Suprapubic skin (tissue), 4 donors: Measurements from ENCODE around the gene SPECC1. TPM values are rescaled to one million over a fixed set of nuclear protein-coding genes. Genes with fewer than 3 reads are reported as not detected.
"Not testable (repeated sequence)": the region's sequence is repeated elsewhere in the genome, so short reads cannot be mapped to it uniquely, and the experiment has no call there.

Experiments used
- DNase-seq, 2 donors: peaks; one replicate each; pipeline ENCODE4 v3.0.0-alpha.2; 2019; ENCODE audit warnings: low spot score in 2 of 2
- H3K27ac ChIP-seq: fragments of 200-600 bp; sonication (generic); one replicate; pipeline ENCODE4 v1.5.1; 2019
- H3K27me3 ChIP-seq: fragments of 200-600 bp; sonication (generic); one replicate; pipeline ENCODE4 v1.5.1; 2019
- H3K36me3 ChIP-seq: fragments of 200-600 bp; sonication (generic); one replicate; pipeline ENCODE4 v1.5.1; 2019
- H3K4me1 ChIP-seq: fragments of 200-600 bp; sonication (generic); one replicate; pipeline ENCODE4 v1.5.1; 2019
- H3K4me3 ChIP-seq: fragments of 200-600 bp; sonication (generic); one replicate; pipeline ENCODE4 v1.5.1; 2019; ENCODE audit warnings: mild to moderate bottlenecking
- H3K9me3 ChIP-seq: fragments of 200-600 bp; sonication (generic); one replicate; pipeline ENCODE4 v1.5.1; 2019
- EP300 ChIP-seq: sonication (generic); formaldehyde crosslinking; IDR thresholded peaks from one replicate; pipeline ENCODE4 v1.6.1; 2017; ENCODE audit warnings: antibody characterized with exemption
- POLR2A ChIP-seq, 2 donors: fragments of 450-650 bp; IDR thresholded peaks; one replicate each; pipeline ENCODE4 v1.6.1; 2017; ENCODE audit warnings: antibody characterized with exemption in 2 of 2, mild to moderate bottlenecking in 2 of 2, moderate library complexity in 2 of 2
- POLR2AphosphoS5 ChIP-seq, 3 donors: sonication (generic); formaldehyde crosslinking; IDR thresholded peaks; one replicate each; pipeline ENCODE4 v1.6.1; 2017; ENCODE audit warnings: antibody characterized with exemption in 3 of 3
- WGBS: methylation state at CpG from one replicate; pipeline ENCODE4 v1.1.5; 2018; 5-methylcytosine and 5-hydroxymethylcytosine counted together
- total RNA-seq, 4 donors: library from RNA; depleted of rRNA; stranded (reverse); fragments of >200 nt; gene quantifications; one replicate each; pipeline ENCODE4 v1.1.0, GENCODE V29; 2016
- TF ChIP-seq, protein P1 (sequence below), 2 donors: fragments of 200-600 bp in 1 of 2; fragments of 450-650 bp in 1 of 2; sonication (generic) in 1 of 2; IDR thresholded peaks; one replicate each; pipeline ENCODE4 v1.5.1; 2016 to 2019; ENCODE audit warnings: antibody characterized with exemption in 2 of 2, mild to moderate bottlenecking in 1 of 2, moderate library complexity in 1 of 2

SPECC1 gene
- total RNA-seq, 4 donors from 2014 or later = 12.2 to 18.1 (median 16.4) TPM

DNA sequence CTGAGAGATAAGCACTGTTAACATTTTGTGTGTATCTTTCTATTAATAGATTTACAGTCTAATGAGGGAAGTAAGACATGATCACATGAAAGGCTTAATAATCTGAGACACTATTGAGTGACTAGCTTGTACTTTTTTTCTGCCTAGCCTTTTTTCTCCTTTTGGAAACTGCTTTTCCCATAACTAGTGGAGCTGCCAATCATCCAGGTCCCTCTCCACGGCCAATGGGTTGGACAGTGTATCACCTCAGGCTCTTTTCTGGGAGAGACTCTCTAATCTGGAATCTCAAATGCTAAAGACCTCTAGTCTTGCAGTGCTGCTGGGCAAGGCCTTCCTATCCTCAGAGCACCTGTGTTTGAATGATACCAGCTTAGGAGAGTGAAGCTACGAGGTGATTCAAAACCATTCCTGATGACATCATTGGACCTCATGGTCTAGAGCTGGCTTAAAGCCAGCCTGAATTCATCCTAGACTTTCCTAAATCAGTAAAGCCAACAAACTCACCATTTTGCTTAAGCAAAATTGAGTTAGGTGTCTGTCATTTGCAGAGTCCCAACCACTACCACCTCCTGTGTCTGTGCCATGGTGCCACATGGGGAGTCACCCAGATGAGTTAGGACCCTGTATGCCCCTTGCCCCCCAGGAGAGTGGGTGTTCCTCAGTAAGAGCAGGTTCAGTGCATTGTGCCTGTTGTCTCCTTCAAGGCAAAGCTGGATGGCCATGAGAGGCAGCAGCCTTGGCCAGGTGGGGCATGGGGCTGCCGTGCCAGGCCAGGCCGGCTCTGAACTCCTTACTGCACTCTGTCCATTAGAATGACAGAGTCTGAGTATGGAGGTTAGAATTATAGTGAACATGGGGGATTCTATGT, 62.9 kb downstream of the SPECC1 start:
- no peak for DNase-seq
- TF ChIP-seq POLR2A (IDR thresholded peaks at IDR 0.05) (no peak), POLR2AphosphoS5 (IDR thresholded peaks at IDR 0.05) (no peak), EP300 (no peak)
- TF ChIP-seq, protein P1, sequence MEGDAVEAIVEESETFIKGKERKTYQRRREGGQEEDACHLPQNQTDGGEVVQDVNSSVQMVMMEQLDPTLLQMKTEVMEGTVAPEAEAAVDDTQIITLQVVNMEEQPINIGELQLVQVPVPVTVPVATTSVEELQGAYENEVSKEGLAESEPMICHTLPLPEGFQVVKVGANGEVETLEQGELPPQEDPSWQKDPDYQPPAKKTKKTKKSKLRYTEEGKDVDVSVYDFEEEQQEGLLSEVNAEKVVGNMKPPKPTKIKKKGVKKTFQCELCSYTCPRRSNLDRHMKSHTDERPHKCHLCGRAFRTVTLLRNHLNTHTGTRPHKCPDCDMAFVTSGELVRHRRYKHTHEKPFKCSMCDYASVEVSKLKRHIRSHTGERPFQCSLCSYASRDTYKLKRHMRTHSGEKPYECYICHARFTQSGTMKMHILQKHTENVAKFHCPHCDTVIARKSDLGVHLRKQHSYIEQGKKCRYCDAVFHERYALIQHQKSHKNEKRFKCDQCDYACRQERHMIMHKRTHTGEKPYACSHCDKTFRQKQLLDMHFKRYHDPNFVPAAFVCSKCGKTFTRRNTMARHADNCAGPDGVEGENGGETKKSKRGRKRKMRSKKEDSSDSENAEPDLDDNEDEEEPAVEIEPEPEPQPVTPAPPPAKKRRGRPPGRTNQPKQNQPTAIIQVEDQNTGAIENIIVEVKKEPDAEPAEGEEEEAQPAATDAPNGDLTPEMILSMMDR (IDR thresholded peaks at IDR 0.05) = no peak
- Histone ChIP-seq H3K9me3 (no peaks in the 10 kb centered on the region), H3K27ac (no peak overlapping the region), H3K4me3 (no peak overlapping the region), H3K27me3 (no peaks in the 10 kb centered on the region), H3K4me1 (peaks cover 15% of the 10 kb centered on the region), H3K36me3 (no peaks in the 10 kb centered on the region)
- 77% methylated on average over 4 of the region's 4 CpGs for WGBS

DNA sequence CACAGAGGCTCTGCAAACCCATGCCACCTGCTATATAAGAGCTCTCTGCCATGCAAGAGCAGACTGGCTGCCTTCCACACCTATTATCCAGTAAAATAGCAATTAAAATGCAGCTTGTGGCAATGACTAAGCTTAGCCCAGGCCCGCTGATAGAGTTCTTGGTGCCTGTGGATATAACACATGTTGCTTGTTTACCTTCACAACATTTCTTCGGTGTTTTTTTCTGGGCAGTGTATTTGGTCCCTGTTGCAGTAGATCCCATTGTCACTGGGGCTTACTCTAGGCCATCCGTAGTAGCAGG, 63.5 kb downstream of the SPECC1 start:
- TF ChIP-seq, protein P1 (IDR thresholded peaks at IDR 0.05) = no peak
- TF ChIP-seq EP300 (no peak), POLR2A (IDR thresholded peaks at IDR 0.05) (no peak), POLR2AphosphoS5 (IDR thresholded peaks at IDR 0.05) (no peak)
- H3K27ac ChIP-seq = no peak overlapping the region
- WGBS = 81% methylated on average over 3 of the region's 3 CpGs

DNA sequence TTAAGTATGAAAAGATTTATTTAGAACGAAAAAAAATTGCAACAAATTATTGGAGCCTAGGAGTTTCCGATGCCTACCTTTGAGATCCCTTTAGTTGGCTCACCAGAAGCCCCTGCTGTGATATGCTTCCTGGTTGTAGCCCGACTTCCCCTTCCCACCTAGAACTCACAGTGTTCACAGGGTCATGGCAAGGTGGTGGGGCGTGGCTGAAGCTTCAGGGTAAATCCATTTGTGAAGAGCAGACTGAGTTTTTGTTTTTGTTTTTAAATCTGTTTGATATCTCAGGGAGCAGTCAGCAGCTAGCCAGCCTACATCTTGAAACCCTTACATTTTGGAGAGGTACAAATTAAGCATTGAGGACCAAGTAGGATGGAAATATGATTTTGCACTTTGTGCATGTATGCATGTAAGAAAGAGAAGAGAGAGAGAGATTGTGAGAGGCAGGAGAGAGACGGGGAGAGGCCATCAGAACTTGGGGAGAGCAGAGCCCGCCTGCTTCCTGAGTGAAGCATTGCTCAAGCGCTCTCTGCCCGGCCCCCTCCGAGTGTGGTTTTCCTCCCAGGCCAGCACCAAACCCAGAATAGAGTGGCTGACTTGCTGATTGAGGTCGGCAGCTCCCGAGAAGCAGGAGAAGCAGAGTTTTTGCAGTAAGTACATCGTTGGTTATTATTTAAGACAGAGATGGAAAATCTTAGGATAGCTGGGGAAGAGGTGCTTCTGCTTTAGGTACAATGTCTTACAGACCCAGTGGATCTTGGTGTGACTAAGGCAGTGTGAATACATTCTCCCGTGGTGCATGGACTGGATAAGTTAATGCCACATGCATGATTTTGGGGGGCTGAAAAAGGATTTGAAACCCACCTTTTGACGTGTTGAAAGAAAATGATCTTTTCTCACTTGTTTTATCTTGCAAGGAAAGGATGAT, 64.2 kb downstream of the SPECC1 start:
- H3K4me3 ChIP-seq = peak overlapping the region; percentile 31
- DNase-seq = no peak
- H3K4me1 ChIP-seq = peaks cover 17% of the 10 kb centered on the region
- H3K9me3 ChIP-seq = no peaks in the 10 kb centered on the region
- WGBS = 47% methylated on average over 14 of the region's 14 CpGs
- H3K36me3 ChIP-seq = no peaks in the 10 kb centered on the region
- TF ChIP-seq POLR2A (IDR thresholded peaks at IDR 0.05) = no peak
- TF ChIP-seq, protein P1 (IDR thresholded peaks at IDR 0.05) = no peak
- no peak for TF ChIP-seq POLR2AphosphoS5 (IDR thresholded peaks at IDR 0.05)
- TF ChIP-seq EP300 = no peak
- peak overlapping the region; percentile 22 for H3K27ac ChIP-seq
- H3K27me3 ChIP-seq = no peaks in the 10 kb centered on the region

More for the DNA sequence above, 63.5 kb downstream of the SPECC1 start:
- Histone ChIP-seq H3K9me3 (no peaks in the 10 kb centered on the region), H3K36me3 (no peaks in the 10 kb centered on the region), H3K4me3 (no peak overlapping the region), H3K4me1 (peaks cover 17% of the 10 kb centered on the region), H3K27me3 (no peaks in the 10 kb centered on the region)
- DNase-seq = no peak

DNA sequence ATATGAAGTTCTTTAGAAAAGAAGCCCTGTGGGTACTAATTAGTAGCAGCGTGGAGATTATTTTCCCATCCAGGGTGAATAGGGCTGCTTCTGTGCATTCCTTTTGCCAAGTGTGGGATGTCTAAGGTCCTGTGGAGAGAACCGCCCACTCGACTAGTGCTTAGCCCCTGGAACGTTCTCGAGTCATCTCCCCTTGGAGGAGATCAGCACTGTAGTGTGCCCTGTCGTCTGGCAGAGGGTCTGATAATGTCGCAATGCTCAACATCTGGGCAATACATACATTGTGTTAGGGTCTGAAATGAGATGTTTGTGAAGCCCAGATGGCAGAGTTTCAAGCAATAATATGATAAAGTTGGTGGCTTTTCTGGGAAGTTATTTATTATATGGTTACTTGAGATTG, 64.8 kb downstream of the SPECC1 start:
- no peaks in the 10 kb centered on the region for H3K9me3 ChIP-seq
- no peak for DNase-seq
- 21% methylated on average over 7 of the region's 7 CpGs for WGBS
- peak overlapping the region; percentile 31 for H3K4me3 ChIP-seq
- peak overlapping the region; percentile 22 for H3K27ac ChIP-seq
- H3K4me1 ChIP-seq = peaks cover 17% of the 10 kb centered on the region
- no peaks in the 10 kb centered on the region for H3K36me3 ChIP-seq
- TF ChIP-seq, protein P1 (IDR thresholded peaks at IDR 0.05) = no peak
- TF ChIP-seq POLR2A (IDR thresholded peaks at IDR 0.05) = no peak
- TF ChIP-seq POLR2AphosphoS5 (IDR thresholded peaks at IDR 0.05) = no peak
- no peak for TF ChIP-seq EP300
- H3K27me3 ChIP-seq = no peaks in the 10 kb centered on the region

DNA sequence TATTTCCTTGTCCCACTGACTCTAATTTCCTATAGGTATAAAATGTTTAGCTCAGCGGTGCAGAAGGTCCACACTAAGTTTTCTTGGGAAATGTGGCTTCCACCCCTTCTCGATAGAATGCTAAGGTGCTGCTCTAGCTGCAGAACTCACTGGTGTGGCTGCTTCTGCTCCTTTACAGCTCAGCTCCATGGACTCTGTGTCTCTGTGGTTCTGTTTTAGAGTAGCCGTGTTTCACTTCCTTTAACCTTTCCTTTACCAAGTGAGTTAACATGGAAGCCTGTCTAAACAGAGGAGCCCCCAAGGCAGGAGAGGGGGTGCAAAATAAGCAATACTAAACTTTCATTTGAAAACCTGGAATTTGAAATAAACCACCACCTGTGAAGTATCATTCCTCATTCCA, 65.3 kb downstream of the SPECC1 start:
- DNase-seq = no peak
- H3K4me3 ChIP-seq = peak overlapping the region; percentile 31
- TF ChIP-seq, protein P1 (IDR thresholded peaks at IDR 0.05) = no peak
- TF ChIP-seq EP300 = no peak
- no peak for TF ChIP-seq POLR2A (IDR thresholded peaks at IDR 0.05)
- TF ChIP-seq POLR2AphosphoS5 (IDR thresholded peaks at IDR 0.05) = no peak
- H3K27me3 ChIP-seq = no peaks in the 10 kb centered on the region
- 61% methylated on average over 3 of the region's 3 CpGs for WGBS
- peak overlapping the region; percentile 22 for H3K27ac ChIP-seq
- H3K36me3 ChIP-seq = no peaks in the 10 kb centered on the region
- no peaks in the 10 kb centered on the region for H3K9me3 ChIP-seq
- peaks cover 17% of the 10 kb centered on the region for H3K4me1 ChIP-seq

DNA sequence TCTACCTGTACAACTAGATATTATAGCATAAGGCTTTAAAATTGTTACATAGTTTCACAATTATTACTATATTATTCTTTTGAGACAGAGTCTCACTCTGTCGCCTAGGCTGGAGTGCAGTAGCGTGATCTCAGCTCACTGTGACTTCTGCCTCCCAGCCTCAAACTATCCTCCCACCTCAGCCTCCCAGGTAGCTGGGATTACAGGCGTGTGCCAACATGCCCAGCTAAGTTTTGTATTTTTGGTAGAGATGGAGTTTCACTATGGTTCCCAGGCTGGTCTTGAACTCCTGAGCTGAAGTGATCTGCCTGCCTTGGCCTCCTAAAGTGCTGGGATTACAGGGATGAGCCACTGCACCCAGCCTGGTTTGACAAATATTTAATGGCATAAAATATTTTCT, 67.0 kb downstream of the SPECC1 start:
- H3K4me3 ChIP-seq, H3K9me3 ChIP-seq, H3K36me3 ChIP-seq, H3K27ac ChIP-seq, DNase-seq, H3K27me3 ChIP-seq: not testable (repeated sequence)
- H3K4me1 ChIP-seq = peaks cover 17% of the 10 kb centered on the region
- 89% methylated on average over 3 of the region's 3 CpGs for WGBS
